Fibroblast of peridontal ligament (primary cell): ENCODE data around the gene RGS6.

Experiments used
- DNase-seq: peaks from one replicate; pipeline ENCODE4 v3.0.0-alpha.2; 2010; ENCODE audit errors: extremely low read depth

Gene RGS6

GRCh38 chr14:72155379-72155993 lies 223.3 kb downstream of the RGS6 start:
- DNase-seq = no peak

DNA sequence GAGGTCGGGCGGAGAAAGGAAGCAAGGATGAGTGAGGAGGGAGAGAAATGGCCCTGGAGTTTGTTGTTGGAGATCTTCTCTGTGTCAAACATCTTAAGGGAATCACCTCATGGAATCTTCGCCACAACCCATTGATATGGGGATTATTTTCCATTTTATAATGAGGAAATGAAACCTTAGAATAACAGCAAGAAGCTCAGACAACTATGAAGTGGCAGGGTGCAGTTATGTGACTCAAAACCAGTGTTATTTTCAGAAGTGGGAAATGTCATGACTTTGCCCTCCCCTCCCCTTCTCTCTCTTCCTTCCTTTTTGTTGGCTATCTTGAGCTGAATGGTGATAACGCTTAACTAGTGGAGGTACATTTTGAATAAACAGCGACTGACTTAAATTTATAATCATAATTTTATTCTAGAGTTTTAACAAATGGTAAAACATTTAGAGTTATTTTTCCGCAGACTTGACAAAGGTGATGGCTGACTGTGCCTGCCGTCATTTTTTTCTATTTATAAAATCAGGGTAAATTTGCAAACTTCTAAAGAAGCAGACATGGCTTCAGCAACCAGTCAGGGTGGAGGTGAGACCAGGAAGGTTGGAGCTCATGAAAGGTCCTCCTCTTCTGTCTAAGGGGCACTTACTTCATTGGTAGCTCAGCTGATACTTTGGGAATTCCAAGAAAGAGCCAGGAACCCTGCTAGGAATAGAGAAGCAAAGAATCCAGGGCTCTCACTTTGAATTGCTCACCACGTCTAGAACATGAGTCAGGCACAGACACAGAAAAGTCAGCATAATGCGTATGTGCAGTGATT lies 232.4 kb downstream of the RGS6 start:
- DNase-seq = no peak

- no peak for DNase-seq
Observed at GRCh38 chr14:72165229-72165698, 233.0 kb downstream of the RGS6 start.

DNA sequence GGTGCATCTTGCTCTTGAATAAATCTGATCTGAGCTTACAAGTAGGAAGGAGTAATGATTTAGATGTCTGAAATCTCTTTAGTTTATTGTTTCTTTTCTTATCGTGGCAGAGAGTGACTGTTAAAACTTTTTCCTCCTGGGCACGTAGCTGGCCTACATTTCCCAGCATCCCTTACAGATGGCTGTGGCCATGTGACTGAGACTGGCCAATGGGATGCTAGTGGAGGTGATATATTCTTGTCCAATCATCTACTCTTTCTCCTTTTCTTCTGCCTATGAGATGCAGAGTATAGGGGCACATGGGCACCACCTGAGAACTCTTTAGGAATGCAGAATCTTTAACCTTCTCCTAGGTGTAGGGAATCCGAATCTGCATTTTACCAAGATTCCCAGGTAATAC lies 237.3 kb downstream of the RGS6 start:
- DNase-seq = no peak

DNA sequence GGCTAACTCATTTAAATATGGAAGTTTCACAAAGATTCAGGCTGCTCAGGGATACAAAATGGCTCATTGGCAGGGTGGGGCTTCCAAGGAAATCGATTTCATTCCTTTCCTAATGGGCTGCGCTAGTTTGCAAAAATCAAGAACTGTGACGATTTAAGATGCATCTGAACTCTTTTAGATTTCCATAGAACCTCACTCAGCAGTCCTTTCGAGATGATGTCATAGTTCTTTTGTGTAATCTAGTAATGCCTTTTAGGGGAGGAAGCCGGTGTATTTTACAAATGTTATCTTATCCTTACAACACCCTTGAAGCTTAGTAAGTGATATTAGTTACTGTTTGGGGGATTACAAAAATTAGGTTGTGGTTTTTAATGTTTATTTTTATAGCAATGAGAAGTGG lies 239.8 kb downstream of the RGS6 start:
- DNase-seq = no peak

DNA sequence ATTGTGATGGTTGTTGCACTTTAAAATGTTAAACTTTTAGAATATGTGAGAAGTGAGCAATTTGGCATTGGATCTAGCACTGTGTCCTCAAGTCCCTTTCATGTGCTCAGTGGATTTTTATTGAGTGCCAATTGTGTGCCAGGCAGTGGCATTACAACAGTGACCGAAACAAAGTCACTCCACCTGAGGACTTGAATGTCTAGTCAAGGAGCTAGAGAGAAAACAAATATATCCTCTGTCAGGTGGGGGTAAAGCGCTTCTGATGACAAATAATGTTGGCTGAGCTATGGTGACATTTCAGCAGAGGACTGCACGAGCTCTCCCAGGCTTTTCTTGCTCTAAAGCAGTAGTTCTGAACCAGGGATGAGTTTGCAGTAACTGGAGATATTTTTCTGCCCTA lies 240.4 kb downstream of the RGS6 start:
- no peak for DNase-seq

DNA sequence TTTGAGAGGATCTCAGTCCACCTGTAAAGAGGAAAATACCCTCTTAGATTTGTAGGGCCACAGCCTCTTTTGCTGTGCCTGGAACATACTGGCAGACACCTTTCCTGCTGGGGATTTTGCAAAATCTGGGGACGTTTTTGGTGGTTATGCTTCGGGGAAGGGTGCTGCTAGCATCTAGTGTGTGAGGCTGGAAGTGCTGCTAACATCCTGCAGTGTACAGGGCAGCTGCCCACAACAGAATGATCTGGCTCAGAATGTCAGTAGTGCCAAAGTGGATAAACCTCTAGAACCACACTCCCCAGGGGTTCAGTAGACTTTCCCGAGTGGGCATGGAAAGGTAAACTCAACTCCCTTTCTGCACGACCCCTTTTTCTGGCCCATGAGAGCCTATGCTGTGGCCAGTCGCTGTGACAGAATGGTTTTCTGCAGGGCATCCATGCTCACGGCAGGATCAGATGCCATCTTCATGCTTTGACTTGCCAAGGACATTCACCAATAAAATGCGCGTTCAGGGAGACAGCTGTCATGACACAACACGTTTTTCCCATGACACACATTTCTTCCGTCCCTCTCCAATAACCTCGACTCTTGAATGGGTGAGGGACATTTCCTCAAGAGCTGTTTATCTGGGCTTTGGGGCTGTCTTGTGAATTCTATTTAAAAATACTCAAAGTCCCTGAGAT lies 240.9 kb downstream of the RGS6 start:
- no peak for DNase-seq

- DNase-seq = no peak
Observed at GRCh38 chr14:72177251-72177650, 245.0 kb downstream of the RGS6 start.

DNA sequence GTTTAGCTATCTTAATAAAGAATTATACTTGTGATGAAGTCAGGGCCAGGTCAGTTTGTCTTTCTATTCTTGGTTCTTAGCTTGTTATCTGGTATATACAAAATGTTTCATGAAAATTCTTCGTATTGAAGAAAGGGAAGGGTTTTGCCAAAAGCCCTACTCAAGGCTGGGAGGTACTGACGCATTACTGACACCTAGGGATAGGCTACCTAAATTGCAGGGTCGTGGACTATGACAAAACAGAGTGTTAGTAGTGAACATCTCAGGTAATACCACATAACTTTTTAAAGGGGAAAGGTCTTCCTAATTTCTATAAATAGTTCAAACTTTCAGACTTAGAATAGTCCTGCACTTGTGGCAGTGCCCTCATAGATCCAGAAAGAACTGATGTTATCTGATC lies 246.3 kb downstream of the RGS6 start:
- no peak for DNase-seq

DNA sequence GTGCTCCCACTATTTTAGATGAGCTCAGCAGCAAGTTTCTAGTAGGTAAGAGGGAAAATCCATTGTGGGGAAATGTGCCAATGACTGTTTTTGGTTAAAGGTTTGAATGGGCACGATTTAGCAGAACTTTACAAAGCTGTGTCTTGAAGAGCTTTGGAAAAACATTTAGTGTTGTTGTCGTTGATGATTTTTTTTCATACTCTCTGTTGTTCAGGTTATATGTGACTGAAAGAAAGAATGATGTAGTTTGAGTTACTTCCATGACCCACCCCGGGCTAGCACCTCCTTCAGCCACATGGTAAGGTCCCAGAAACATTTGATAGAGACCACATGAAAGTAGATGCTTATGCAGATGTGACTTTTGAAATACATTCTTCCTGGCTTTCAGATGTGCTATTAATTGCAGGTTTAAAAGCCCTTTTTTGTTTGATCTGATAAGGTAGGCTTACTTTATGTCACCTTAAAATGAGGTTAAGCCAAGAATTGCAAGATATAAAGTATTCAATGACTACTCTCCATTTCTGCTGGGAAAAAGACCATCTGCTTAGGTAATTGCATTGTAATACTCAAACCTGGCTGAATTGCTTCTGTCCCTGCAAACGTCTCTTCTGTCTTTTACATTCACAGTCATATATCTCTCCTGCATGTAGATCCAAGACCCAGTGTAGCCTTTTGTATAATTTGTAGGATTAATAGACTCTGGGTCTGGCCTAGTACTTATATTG lies 250.6 kb downstream of the RGS6 start:
- no peak for DNase-seq

GRCh38 chr14:72183631-72184030 lies 251.4 kb downstream of the RGS6 start:
- no peak for DNase-seq

- no peak for DNase-seq
Observed at GRCh38 chr14:72186523-72186922, 254.3 kb downstream of the RGS6 start.

DNA sequence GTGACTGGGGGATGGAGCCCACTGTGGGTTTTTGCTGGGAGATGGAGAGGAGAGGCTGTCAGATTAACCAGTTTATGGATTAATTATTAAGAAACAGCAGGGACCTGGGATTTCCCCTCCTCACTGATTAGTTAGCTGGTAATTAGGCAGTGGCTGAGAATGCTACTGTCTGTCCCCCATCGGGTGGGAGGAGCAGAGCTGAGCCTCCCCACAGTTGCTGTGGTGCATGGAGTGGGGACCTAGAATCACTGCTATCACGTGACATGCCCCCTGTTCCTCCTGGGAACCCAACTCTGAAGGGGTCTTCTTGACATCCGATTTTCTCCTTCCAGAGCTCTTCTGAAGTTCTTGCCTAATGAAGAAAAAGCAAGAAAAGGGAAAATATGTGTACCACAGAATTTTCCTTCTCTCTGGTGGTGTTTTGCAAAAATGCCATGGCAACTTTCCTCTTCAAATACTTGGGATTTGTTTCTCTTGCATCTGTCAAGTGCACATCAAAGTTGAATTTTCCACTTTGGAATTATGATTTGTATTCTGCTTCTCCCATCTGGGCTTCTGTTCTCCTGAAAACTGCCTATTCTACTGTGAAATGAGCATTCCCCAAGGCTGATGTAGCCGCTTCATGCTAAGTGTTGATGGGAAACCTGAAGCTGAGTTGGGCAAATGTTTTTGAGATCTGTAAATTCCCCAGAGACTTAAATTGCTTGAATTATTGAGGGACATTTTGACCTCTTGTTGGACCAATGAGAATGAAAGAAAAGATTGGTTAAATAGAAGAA lies 264.2 kb downstream of the RGS6 start:
- no peak for DNase-seq

GRCh38 chr14:72201645-72202044 lies 269.4 kb downstream of the RGS6 start:
- no peak for DNase-seq

DNA sequence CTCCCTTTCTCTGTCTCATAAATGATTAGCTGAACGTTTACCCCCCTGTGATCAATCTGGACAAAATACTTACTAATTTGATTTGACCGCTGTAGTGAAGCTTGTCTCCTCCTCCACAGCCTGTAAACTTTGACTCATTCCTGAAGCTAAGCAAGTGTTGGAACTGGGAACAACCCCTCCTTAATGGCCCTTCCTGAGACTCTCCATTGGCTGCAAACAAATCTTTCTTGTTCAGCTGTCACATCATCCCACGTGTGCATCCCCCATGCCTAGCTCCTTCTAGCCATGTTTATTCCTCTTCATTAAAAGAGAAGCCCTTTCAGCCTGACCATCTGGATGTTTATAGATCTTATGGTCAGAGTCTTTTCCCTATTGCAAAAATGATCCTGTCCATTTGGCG lies 281.2 kb downstream of the RGS6 start:
- no peak for DNase-seq

GRCh38 chr14:72215080-72215479 lies 282.9 kb downstream of the RGS6 start:
- no peak for DNase-seq

- DNase-seq = no peak
Observed at GRCh38 chr14:72217135-72217534, 284.9 kb downstream of the RGS6 start.

GRCh38 chr14:72222046-72222445 lies 289.8 kb downstream of the RGS6 start:
- DNase-seq = no peak

DNA sequence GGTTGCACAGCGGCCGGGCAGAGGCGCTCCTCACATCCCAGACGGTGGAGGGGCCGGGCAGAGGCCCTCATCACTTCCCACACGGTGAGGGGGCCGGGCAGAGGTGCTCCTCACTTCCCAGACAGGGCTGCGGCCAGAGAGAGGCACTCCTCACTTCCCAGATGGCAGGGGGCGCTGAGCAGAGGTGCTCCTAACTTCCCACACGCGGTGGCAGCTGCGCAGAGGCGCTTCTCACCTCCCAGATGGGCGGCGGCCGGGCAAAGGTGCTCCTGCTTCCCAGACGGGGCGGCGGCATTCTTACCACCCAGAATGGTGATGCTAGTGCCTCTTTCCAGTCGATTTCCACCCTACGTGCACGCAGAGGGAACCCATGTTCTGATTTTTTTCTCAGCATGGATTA lies 304.4 kb downstream of the RGS6 start:
- no peak for DNase-seq

GRCh38 chr14:72237722-72238666 lies 305.8 kb downstream of the RGS6 start:
- DNase-seq = no peak
